Stimulated activated CD4-positive, alpha-beta T cell treated with anti-CD3 and anti-CD28 coated beads, Interleukin-4, amount 100 ng/mL, for 4 hours (primary cell): Measurements from ENCODE around the gene NOM1.
"Not testable (repeated sequence)": the region's sequence is repeated elsewhere in the genome, so short reads cannot be mapped to it uniquely, and the experiment has no call there.

Source experiments
- DNase-seq, 2 experiments: peaks; one replicate each; pipeline ENCODE4 v3.0.0-alpha.2; 2020

Gene NOM1

GRCh38 chr7:156949541-156950380 lies at the start of gene NOM1:
NOM1 (plus strand) TSS chr7:156949712; CDS start chr7:156949738, 26 bp downstream.
- DNase-seq, result peak; percentile 87 to 95

GRCh38 chr7:156900093-156900492 lies 49.4 kb upstream of the NOM1 start:
- DNase-seq, result not testable (repeated sequence)

- peak in 1 of 2 experiments; percentile 9 for DNase-seq
These were observed 46.1 kb upstream of the NOM1 start for GRCh38 chr7:156903232-156903909.

GRCh38 chr7:156906200-156906649 lies 43.3 kb upstream of the NOM1 start:
- DNase-seq, result no peak

- no peak for DNase-seq
These were observed 41.9 kb upstream of the NOM1 start for GRCh38 chr7:156907656-156908055.

GRCh38 chr7:156909574-156910252 lies 39.8 kb upstream of the NOM1 start:
- DNase-seq, result not testable (repeated sequence)

GRCh38 chr7:156918635-156919034 lies 30.9 kb upstream of the NOM1 start:
- DNase-seq, result no peak

- no peak for DNase-seq
These were observed 30.3 kb upstream of the NOM1 start for GRCh38 chr7:156919132-156919713.

- no peak for DNase-seq
These were observed 29.4 kb upstream of the NOM1 start for GRCh38 chr7:156920076-156920475.

- DNase-seq, result not testable (repeated sequence)
These were observed 28.8 kb upstream of the NOM1 start for GRCh38 chr7:156920487-156921373.

GRCh38 chr7:156922304-156922703 lies 27.2 kb upstream of the NOM1 start:
- DNase-seq, result not testable (repeated sequence)

- not testable (repeated sequence) for DNase-seq
These were observed 23.7 kb upstream of the NOM1 start for GRCh38 chr7:156925821-156926220.

GRCh38 chr7:156927571-156928405 lies 21.7 kb upstream of the NOM1 start:
- DNase-seq, result no peak

- no peak for DNase-seq
These were observed 21.1 kb upstream of the NOM1 start for GRCh38 chr7:156928406-156928747.

GRCh38 chr7:156929789-156930539 lies 19.5 kb upstream of the NOM1 start:
- no peak for DNase-seq

GRCh38 chr7:156932006-156932405 lies 17.5 kb upstream of the NOM1 start:
- DNase-seq, result no peak

- no peak for DNase-seq
These were observed 14.3 kb upstream of the NOM1 start for GRCh38 chr7:156935250-156935649.

- not testable (repeated sequence) for DNase-seq
These were observed 12.7 kb upstream of the NOM1 start for GRCh38 chr7:156936766-156937165.

GRCh38 chr7:156940421-156941122 lies 8.9 kb upstream of the NOM1 start:
- no peak for DNase-seq
